GM12872 (cell line): ENCODE measurements around the gene GALNT16.

Experiments
- TF ChIP-seq, protein P1 (sequence below): IDR thresholded peaks from 3 replicates; pipeline ENCODE4 v1.5.1; 2011; ENCODE audit warnings: low read depth, mild to moderate bottlenecking, low read length, moderate library complexity; ENCODE audit not compliant: insufficient read depth

Gene GALNT16

DNA sequence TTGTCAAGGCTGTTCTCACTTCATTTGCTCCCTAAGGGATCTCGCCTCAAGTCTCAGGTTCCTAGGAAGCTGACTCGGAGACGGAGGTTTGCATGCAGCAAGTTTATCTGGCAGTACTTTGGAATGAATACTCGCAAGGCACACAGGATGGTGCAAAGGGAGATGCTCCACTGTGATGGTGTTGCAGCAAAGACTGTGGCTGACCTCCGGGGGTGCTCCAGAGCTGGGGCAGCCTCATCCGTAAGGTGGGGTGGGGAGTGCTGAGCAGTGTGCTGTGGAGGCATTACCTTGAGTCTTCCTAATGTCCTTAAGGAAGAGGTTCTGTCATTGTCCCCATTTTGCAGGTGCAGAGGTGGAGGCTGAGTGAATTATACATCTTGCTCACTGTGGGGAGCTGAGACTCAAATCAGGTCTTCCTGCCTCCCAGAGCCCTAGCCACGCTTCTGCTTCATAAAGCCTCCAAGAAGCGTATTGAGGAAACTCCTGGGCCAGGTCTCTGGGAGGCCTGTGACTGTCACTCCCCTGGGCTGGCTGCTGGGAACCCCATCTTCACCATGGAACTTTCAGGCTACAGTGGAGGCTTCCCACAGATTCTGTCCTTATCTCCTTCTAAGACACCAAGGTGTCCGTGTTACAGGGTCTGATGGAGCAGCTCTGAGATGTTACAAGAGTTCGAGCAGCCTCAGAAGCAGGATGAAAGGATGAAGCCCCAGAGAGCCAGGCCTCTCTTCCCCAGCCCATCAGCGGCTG lies 39.5 kb downstream of the GALNT16 start:
- TF ChIP-seq, protein P1, sequence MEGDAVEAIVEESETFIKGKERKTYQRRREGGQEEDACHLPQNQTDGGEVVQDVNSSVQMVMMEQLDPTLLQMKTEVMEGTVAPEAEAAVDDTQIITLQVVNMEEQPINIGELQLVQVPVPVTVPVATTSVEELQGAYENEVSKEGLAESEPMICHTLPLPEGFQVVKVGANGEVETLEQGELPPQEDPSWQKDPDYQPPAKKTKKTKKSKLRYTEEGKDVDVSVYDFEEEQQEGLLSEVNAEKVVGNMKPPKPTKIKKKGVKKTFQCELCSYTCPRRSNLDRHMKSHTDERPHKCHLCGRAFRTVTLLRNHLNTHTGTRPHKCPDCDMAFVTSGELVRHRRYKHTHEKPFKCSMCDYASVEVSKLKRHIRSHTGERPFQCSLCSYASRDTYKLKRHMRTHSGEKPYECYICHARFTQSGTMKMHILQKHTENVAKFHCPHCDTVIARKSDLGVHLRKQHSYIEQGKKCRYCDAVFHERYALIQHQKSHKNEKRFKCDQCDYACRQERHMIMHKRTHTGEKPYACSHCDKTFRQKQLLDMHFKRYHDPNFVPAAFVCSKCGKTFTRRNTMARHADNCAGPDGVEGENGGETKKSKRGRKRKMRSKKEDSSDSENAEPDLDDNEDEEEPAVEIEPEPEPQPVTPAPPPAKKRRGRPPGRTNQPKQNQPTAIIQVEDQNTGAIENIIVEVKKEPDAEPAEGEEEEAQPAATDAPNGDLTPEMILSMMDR, result peak; percentile 18; the same call in 1 of the 3 replicates

- TF ChIP-seq, protein P1, result no peak
These were observed 40.8 kb downstream of the GALNT16 start for GRCh38 chr14:69300601-69301221.

DNA sequence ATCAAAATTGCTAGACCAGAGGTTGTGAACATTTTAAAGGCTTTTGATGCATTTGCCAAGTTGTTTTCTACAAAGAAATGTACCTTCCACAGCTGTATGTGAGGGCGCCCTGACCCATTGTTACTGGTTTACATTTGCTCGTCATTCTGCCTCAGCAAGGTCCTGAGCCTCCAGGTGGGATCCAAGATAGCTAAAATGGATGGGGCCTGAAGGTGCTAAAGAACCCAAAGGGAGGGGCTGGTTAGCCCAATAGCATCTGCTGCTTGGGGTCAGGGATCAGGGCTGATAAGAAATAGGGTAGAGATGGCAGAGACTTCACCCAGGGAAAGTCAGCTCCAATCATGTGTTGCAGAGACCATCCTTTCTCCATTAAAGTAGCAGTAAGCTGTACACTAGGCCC lies 43.1 kb downstream of the GALNT16 start:
- TF ChIP-seq, protein P1, result no peak

- TF ChIP-seq, protein P1, result no peak
These were observed 52.6 kb downstream of the GALNT16 start for GRCh38 chr14:69312608-69313007.

GRCh38 chr14:69313176-69313575 lies 53.2 kb downstream of the GALNT16 start:
- TF ChIP-seq, protein P1, result no peak

- TF ChIP-seq, protein P1, result no peak
These were observed 54.4 kb downstream of the GALNT16 start for GRCh38 chr14:69314327-69314726.

GRCh38 chr14:69315301-69315700 lies 55.3 kb downstream of the GALNT16 start:
- TF ChIP-seq, protein P1, result no peak
